ENCODE measurements around the gene NOXA1. TPM values are rescaled to one million over a fixed set of nuclear protein-coding genes. Genes with fewer than 3 reads are reported as not detected.
"Not testable (repeated sequence)": the region's sequence is repeated elsewhere in the genome, so short reads cannot be mapped to it uniquely, and the experiment has no call there.

The NOXA1 gene
- total and polyA plus RNA-seq, 7 donors, result 0.43 to 5.1 (median 1.0) TPM

- ATAC-seq, result no peak
- WGBS, 3 donors, result 73 to 77% (median 75%) methylated on average over 26 to 27 of the region's 27 CpGs
Observed at GRCh38 chr9:137447722-137448601, 24.8 kb downstream of the NOXA1 start.

DNA sequence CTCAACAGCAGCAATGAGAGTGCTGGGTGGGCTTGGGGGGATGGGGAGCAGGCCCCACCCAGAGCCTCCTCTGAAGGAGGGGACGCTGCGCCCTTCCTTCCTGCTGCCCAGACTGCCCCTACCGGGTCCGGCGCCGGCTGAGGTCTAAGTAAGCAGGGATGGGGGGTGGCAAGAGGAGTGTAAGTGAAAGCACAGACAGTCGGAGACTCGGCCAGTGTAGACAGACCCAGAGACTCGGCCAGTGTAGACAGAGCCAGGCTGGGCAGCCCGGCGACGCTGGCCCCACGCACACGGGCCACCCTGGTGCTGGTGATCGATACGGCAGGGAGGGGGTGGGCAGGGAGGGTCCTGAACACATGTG is 25.4 kb downstream of the NOXA1 start:
- Histone ChIP-seq H3K27me3 (ENCODE audit: insufficient read depth in 3 of 3, low read length in 2 of 3) (peaks cover 0 to 1% (median 0%) of the 10 kb centered on the region in 3 donors), H3K4me3 (no peak overlapping the region), H3K9me3 (no peaks in the 10 kb centered on the region), H3K27ac (no peak overlapping the region), H3K4me1 (peaks cover 3% of the 10 kb centered on the region), H3K36me3 (ENCODE audit: insufficient read depth in 1 of 2, low read depth in 1 of 2) (peaks cover 0 to 25% of the 10 kb centered on the region in 2 donors)
- DNase-seq (peak; percentile 13 to 43), ATAC-seq (no peak)
- WGBS, 3 donors, result 88 to 90% (median 88%) methylated on average over 15 to 16 of the region's 16 CpGs
- TF ChIP-seq CTCF (IDR thresholded peaks at IDR 0.05), result no peak
- intact Hi-C loops (cut with DNase I), result no loop called here

More at GRCh38 chr9:137447722-137448601, 24.8 kb downstream of the NOXA1 start:
- Histone ChIP-seq H3K9me3 (no peaks in the 10 kb centered on the region), H3K36me3 (ENCODE audit: insufficient read depth in 1 of 2, low read depth in 1 of 2) (peaks cover 0 to 24% of the 10 kb centered on the region in 2 donors), H3K27me3 (ENCODE audit: insufficient read depth in 3 of 3, low read length in 2 of 3) (peaks cover 0 to 5% (median 0%) of the 10 kb centered on the region in 3 donors), H3K27ac (no peak overlapping the region), H3K4me3 (no peak overlapping the region), H3K4me1 (peaks cover 3% of the 10 kb centered on the region)
- TF ChIP-seq CTCF (IDR thresholded peaks at IDR 0.05), result no peak
- intact Hi-C loops (cut with DNase I), result no loop called here
- peak; percentile 18 to 50 for DNase-seq

GRCh38 chr9:137449081-137449844 is 26.1 kb downstream of the NOXA1 start:
- intact Hi-C loops (cut with DNase I), result no loop called here
- H3K4me3 ChIP-seq, result no peak overlapping the region
- H3K27ac ChIP-seq, result no peak overlapping the region
- DNase-seq (peak in 1 of 2 donors; percentile 42), ATAC-seq (no peak)
- H3K9me3 ChIP-seq, result no peaks in the 10 kb centered on the region
- H3K27me3 ChIP-seq (ENCODE audit: insufficient read depth in 3 of 3, low read length in 2 of 3), result no peaks in the 10 kb centered on the region
- no peak for TF ChIP-seq CTCF (IDR thresholded peaks at IDR 0.05)
- peaks cover 3% of the 10 kb centered on the region for H3K4me1 ChIP-seq
- 84 to 87% (median 87%) methylated on average over 36 of the region's 36 CpGs for WGBS, 3 donors
- H3K36me3 ChIP-seq (ENCODE audit: insufficient read depth in 1 of 2, low read depth in 1 of 2), result peaks cover 0 to 25% of the 10 kb centered on the region in 2 donors

- peaks cover 2% of the 10 kb centered on the region for H3K4me1 ChIP-seq
- peaks cover 0 to 26% of the 10 kb centered on the region in 2 donors for H3K36me3 ChIP-seq (ENCODE audit: insufficient read depth in 1 of 2, low read depth in 1 of 2)
- DNase-seq, result peak in 1 of 2 donors; percentile 51
- 92 to 93% (median 93%) methylated on average over 17 to 18 of the region's 18 CpGs for WGBS, 3 donors
- no peak for ATAC-seq
- no peak overlapping the region for H3K4me3 ChIP-seq
- H3K27me3 ChIP-seq (ENCODE audit: insufficient read depth in 3 of 3, low read length in 2 of 3), result no peaks in the 10 kb centered on the region
- intact Hi-C loops (cut with DNase I), result no loop called here
- H3K9me3 ChIP-seq, result no peaks in the 10 kb centered on the region
- no peak overlapping the region for H3K27ac ChIP-seq
- TF ChIP-seq CTCF (IDR thresholded peaks at IDR 0.05), result no peak
Observed at GRCh38 chr9:137449931-137450538, 26.8 kb downstream of the NOXA1 start.

GRCh38 chr9:137450539-137451222 is 27.5 kb downstream of the NOXA1 start:
- H3K4me1 ChIP-seq; H3K9me3 ChIP-seq; ATAC-seq; H3K27me3 ChIP-seq (ENCODE audit: insufficient read depth in 3 of 3, low read length in 2 of 3); intact Hi-C loops (cut with DNase I); H3K4me3 ChIP-seq; H3K27ac ChIP-seq: not testable (repeated sequence)
- DNase-seq, result peak; percentile 8 to 45
- peaks cover 0 to 31% of the 10 kb centered on the region in 2 donors for H3K36me3 ChIP-seq (ENCODE audit: insufficient read depth in 1 of 2, low read depth in 1 of 2)
- 92 to 97% (median 93%) methylated on average over 21 to 22 of the region's 24 CpGs for WGBS, 3 donors

DNA sequence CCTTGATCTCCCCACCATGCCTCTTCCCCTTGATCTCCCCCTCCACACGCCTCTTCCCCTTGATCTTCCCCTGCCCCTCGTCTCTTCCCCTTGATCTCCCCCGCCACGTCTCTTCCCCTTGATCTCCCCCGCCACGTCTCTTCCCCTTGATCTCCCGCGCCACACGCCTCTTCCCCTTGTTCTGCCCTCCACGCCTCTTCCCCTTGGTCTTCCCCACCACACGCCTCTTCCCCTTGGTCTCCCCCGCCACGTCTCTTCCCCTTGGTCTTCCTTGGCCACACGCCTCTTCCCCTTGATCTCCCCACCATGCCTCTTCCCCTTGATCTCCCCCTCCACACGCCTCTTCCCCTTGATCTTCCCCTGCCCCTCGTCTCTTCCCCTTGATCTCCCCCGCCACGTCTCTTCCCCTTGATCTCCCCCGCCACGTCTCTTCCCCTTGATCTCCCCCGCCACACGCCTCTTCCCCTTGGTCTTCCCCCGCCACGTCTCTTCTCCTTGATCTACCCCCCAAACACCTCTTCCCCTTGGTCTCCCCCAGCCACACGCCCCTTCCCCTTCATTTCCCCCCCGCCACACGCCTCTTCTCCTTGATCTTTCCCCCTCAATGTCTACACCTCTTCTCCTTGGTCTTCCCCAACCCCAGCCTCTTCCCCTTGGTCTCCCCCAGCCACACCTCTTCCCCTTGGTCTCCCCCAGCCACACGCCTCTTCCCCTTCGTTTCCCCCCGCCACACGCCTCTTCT is 28.2 kb downstream of the NOXA1 start:
- ATAC-seq; H3K27me3 ChIP-seq (ENCODE audit: insufficient read depth in 3 of 3, low read length in 2 of 3); H3K4me1 ChIP-seq; H3K9me3 ChIP-seq; H3K27ac ChIP-seq; intact Hi-C loops (cut with DNase I); H3K4me3 ChIP-seq: not testable (repeated sequence)
- WGBS, 3 donors, result 86 to 97% (median 94%) methylated on average over 9 to 11 of the region's 31 CpGs
- peaks cover 0 to 38% of the 10 kb centered on the region in 2 donors for H3K36me3 ChIP-seq (ENCODE audit: insufficient read depth in 1 of 2, low read depth in 1 of 2)
- DNase-seq, result peak in 1 of 2 donors; percentile 21
